Dermis microvascular lymphatic vessel endothelial cell (primary cell): ENCODE data around the gene KMT2A. TPM values are rescaled to one million over a fixed set of nuclear protein-coding genes. Genes with fewer than 3 reads are reported as not detected.
"Not testable (repeated sequence)": the region's sequence is repeated elsewhere in the genome, so short reads cannot be mapped to it uniquely, and the experiment has no call there.

Experiments used
- DNase-seq, 2 donors: peaks; one replicate each; pipeline versions ENCODE4 v3.0.0 to v3.0.0-alpha.2; 2010; ENCODE audit warnings: low read depth in 2 of 2
- total RNA-seq: library from RNA; depleted of rRNA; stranded (reverse); fragments of >200 nt; gene quantifications from 2 replicates; pipeline ENCODE4 v1.2.1, GENCODE V29; 2014

Gene KMT2A
- total RNA-seq, 1 donor from 2014 or later = 14.0 TPM

DNA sequence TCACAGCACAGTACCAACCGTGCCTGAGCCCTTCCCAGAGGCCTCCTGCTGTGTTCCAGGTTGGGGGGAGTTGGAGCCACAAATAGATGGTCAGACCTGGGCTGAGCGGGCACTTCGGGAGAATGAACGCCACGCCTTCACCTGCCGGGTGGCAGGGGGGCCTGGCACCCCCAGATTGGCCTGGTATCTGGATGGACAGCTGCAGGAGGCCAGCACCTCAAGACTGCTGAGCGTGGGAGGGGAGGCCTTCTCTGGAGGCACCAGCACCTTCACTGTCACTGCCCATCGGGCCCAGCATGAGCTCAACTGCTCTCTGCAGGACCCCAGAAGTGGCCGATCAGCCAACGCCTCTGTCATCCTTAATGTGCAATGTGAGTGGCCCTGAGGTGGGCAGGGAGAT, 95.8 kb downstream of the KMT2A start:
- no peak for DNase-seq

DNA sequence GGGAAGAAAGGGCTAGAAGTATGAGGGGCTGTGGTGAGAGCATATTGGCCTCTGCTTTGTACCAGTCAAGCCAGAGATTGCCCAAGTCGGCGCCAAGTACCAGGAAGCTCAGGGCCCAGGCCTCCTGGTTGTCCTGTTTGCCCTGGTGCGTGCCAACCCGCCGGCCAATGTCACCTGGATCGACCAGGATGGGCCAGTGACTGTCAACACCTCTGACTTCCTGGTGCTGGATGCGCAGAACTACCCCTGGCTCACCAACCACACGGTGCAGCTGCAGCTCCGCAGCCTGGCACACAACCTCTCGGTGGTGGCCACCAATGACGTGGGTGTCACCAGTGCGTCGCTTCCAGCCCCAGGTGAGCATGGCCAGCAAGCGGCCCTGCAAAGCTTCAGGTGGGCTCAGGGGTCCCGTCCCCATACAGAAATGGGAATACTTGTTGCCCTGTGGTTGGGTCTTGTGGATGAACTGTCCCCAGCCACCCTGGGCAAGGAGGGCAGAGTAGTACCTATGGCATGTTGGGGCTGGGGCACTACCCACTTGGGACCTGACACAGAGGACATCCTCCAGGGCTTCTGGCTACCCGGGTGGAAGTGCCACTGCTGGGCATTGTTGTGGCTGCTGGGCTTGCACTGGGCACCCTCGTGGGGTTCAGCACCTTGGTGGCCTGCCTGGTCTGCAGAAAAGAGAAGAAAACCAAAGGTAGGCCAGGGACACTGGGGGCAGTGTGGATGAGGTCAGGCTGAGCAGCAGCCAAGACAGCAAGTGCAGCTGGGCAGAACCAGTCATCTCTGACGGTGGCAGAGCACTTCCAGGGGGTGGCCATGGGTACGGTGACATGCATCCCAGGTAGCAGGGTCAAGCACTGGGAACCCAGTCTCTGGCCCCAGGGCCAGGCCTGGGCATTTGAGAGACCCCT, 96.8 kb downstream of the KMT2A start:
- no peak for DNase-seq

DNA sequence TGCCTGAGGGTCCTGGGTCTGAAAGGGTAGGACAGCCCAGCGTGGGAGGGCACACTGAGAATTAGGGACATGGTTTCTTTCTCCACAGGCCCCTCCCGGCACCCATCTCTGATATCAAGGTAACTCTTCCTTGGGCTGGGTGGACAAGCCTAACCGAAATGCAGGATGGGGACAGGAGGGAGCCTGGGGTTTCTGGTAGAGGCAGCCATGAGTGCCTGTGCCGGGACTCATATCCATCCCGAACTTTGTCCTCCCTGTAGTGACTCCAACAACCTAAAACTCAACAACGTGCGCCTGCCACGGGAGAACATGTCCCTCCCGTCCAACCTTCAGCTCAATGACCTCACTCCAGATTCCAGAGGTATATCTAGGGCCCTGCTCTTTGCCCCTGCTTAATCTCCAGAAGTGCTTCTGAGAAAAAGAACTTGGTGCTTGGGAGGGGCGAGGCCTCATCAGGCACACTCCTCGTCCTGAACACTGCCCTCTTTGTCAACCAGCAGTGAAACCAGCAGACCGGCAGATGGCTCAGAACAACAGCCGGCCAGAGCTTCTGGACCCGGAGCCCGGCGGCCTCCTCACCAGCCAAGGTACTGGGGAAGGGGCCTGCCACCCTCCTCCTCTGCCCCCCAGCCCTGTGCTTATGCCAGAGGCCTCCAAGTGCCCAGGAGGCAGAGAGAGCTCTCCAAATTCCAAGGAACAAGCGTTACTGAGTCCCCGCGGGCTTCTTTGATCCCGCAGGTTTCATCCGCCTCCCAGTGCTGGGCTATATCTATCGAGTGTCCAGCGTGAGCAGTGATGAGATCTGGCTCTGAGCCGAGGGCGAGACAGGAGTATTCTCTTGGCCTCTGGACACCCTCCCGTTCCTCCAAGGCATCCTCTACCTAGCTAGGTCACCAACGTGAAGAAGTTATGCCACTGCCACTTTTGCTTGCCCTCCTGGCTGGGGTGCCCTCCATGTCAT, 97.8 kb downstream of the KMT2A start:
- no peak for DNase-seq

DNA sequence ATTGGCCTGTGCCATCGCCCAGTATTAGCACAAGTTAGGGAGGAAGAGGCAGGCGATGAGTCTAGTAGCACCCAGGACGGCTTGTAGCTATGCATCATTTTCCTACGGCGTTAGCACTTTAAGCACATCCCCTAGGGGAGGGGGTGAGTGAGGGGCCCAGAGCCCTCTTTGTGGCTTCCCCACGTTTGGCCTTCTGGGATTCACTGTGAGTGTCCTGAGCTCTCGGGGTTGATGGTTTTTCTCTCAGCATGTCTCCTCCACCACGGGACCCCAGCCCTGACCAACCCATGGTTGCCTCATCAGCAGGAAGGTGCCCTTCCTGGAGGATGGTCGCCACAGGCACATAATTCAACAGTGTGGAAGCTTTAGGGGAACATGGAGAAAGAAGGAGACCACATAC, 99.0 kb downstream of the KMT2A start:
- DNase-seq = no peak

DNA sequence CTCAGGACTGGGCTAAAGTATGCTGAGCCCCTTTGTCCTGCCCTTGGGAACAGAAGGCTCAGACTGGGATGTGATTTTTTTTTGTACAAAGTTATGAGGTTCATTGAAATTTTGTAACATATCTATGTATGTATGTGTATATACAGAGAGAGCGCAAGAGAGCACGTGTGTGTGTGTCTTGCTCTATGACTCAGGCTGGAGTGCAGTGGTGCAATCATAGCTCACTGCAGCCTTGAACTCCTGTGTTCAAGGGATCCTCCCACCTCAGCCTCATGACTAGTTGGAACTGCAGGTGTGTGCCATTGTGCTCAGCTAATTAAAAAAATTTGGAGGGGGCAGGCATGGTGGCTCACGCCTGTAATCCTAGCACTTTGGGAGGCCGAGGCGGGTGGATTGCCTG, 100.4 kb downstream of the KMT2A start:
- DNase-seq = no peak

DNA sequence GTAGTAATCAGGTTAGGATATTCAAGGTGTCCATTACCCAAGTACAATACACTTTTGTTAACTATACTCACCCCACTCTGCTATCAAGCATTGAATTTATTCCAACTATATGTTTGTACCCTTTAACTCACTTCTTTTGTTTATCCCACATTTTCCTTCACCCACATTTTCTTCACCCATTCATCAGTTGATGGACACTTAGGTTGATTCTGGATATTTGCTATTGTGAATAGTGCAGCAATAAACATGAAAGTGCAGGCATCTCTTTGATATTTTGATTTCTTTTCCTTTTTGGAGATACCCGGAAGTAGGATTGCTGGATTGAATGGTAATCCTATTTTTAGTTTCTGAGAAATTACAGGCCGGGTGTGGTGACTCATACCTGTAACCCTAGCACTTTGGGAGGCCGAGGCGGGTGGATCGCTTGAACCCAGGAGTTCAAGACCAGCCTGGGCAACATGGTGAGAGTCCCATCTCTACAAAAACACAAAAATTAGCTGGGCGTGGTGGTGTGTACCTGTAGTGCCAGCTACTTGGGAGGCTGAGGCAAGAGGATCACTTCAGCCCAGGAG, 101.2 kb downstream of the KMT2A start:
- peak in 1 of 2 donors; percentile 20 for DNase-seq

DNA sequence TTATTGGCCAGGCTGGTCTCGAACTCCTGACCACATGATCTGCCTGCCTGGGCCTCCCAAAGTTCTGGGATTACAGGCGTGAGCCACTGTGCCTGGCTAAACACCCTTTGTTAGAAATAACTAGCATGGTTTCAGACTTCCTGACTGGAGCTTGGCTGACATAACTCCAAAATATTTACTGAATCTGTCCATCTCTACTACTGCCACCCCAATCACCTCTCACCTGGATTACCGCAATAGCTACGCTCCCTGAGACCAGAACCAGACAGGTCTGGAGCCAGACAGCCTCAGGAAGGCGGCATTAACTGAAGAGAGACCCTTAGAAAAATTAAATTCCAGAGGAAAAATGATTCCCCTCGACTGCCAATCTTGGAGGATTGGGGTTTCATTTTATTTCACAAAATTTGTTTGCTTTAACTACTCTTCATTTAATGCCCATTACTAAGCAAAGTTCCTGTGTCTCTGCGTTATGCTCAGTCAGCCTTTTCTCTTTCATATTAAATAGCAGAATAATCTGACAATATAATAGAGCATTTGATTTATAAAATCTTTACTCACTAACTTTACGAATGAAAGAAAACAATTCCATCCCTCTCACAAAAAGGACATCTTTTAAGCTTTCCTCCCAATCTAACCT, 107.8 kb downstream of the KMT2A start:
- no peak for DNase-seq

GRCh38 chr11:118544647-118545010, 108.3 kb downstream of the KMT2A start:
- no peak for DNase-seq

DNA sequence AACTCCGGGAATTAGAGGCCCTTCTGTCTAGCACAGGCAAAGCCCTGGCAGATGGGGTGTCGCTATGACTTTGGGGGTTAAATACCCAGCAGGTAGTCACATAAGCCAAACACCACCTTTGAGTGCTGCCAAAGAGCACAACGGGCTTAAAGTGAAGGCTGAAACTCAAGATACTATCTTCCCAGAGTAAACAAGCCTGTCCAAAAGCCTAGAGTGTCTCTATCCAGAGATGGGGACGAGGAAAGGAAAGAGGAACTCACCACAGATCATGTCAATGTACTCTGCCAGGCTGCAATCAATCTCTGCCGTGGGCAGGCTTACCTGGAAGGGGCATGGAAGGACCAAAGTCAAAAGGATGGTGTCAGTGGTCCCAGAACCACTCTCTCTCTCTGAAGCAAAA, 109.2 kb downstream of the KMT2A start:
- no peak for DNase-seq

GRCh38 chr11:118547132-118547531, 110.8 kb downstream of the KMT2A start:
- DNase-seq = no peak

GRCh38 chr11:118552341-118552740, 116.0 kb downstream of the KMT2A start:
- DNase-seq = no peak

- DNase-seq = no peak
These were observed 124.5 kb downstream of the KMT2A start for GRCh38 chr11:118560806-118561205.

DNA sequence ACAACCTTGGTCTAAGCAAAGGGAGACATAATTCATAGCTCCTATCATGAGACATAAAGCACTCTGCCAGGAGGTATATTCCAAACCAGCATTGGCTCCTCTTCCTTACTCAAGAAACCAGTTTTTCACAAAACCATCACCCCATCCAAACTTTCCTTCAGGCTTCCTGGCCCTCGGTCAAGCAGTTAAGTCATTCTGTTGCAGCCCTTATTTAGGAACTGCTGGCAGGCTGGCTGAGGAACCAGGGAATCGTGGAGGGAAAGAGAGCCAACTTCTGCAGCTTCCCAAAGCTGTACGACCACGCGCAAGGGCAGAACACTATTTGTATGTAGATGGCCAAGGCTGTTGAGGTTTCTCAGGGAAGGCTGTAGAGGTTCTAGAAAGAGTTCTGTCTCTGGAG, 128.8 kb downstream of the KMT2A start:
- DNase-seq = no peak

DNA sequence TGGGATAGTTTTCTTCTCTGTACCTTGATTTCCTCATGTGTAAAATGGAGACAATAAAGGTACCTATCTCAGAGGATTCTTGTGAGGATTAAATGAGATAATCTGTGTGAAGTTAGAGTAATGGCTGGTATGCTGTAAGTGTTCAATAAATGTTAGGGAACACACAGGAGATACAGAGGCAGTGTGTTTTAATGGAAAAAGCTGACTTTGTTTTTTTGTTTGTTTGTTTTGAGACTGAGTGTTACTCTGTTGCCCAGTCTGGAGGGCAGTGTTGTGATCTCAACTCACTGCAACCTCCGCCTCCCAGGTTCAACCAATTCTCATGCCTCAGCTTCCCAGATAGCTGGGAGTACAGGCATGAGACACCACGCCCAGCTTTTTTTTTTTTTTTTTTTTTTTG, 133.4 kb downstream of the KMT2A start:
- no peak for DNase-seq

- DNase-seq = no peak
These were observed 134.5 kb downstream of the KMT2A start for GRCh38 chr11:118570787-118571186.

DNA sequence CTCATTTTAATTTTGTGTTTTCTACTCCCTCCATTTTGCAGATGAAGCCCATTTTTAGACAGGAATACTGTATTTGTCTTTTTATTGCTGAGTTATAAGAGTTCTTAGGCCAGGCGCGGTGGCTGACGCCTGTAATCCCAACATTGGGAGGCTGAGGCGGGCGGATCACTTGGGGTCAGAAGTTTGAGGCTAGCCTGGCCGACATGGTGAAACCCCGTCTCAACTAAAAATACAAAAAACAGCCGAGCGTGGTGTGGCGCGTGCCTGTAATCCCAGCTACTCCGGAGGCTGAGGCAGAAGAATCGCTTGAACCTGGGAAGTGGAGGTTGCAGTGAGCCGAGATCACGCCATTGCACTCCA, 135.4 kb downstream of the KMT2A start:
- DNase-seq = not testable (repeated sequence)

GRCh38 chr11:118572061-118572980, 136.0 kb downstream of the KMT2A start, which contains the start of gene ARCN1:
Gene ARCN1, plus strand, starts transcription at chr11:118572409. Its CDS starts 139 bp downstream, at chr11:118572548.
- DNase-seq = peak; percentile 28 to 78

- peak in 1 of 2 donors; percentile 84 for DNase-seq
These were observed 136.8 kb downstream of the KMT2A start for GRCh38 chr11:118572981-118573550.

DNA sequence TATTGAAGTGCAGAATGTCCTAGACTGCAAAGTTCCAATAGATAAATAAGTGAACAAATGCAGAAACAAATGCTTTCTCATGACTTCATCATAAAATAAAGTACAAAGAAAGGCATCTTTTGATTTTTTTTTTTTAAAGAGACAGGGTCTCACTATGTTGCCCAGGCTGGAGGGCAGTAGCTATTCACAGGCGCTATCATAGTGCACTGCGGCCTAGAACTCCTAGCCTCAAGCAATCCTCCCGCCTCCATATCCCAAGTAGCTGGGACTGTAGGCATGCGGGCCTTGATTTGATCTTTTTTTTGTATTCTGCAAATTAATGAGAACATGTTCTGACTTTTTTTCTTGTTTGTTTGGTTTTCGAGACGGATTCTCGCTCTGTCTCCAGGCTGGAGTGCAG, 138.3 kb downstream of the KMT2A start:
- DNase-seq = no peak
